Keratinocyte (primary cell): ENCODE results near the gene CCDC89. TPM values are rescaled to one million over a fixed set of nuclear protein-coding genes. Genes with fewer than 3 reads are reported as not detected.
"Not testable (repeated sequence)": the region's sequence is repeated elsewhere in the genome, so short reads cannot be mapped to it uniquely, and the experiment has no call there.

Experiments
- DNase-seq: peaks from one replicate; pipeline ENCODE4 v3.0.0-alpha.2; 2011; ENCODE audit warnings: low read depth, missing footprints, low spot score
- FAIRE-seq: peaks from 2 replicates; lab custom pipeline; 2011; peaks lifted over from hg19 to GRCh38; lab: Jason Lieb, UNC
- H2AFZ ChIP-seq: 2 replicates; pipeline ENCODE4 v1.6.0; 2012; ENCODE audit warnings: low read length, control low read depth, inconsistent platforms; ENCODE audit not compliant: control insufficient read depth
- H3K27ac ChIP-seq: 2 replicates; pipeline ENCODE4 v1.5.1; 2011; ENCODE audit warnings: low read length; ENCODE audit not compliant: control insufficient read depth, insufficient read depth
- H3K27me3 ChIP-seq: 3 replicates; pipeline ENCODE4 v1.6.0; 2011; ENCODE audit warnings: low read length; ENCODE audit not compliant: control insufficient read depth, insufficient read depth; ENCODE audit errors: extremely low read depth
- H3K36me3 ChIP-seq, 2 experiments: 2 replicates in 1 of 2; 3 replicates in 1 of 2; pipeline ENCODE4 v1.5.1; 2011; ENCODE audit warnings: low read length in 2 of 2, mild to moderate bottlenecking in 1 of 2; ENCODE audit not compliant: control insufficient read depth in 2 of 2, insufficient read depth in 2 of 2; ENCODE audit errors: extremely low read depth in 1 of 2
- H3K4me1 ChIP-seq: 3 replicates; pipeline ENCODE4 v1.5.1; 2011; ENCODE audit warnings: low read length; ENCODE audit not compliant: control insufficient read depth, insufficient read depth; ENCODE audit errors: extremely low read depth
- H3K4me2 ChIP-seq: 3 replicates; pipeline ENCODE4 v1.6.0; 2011; ENCODE audit warnings: low read depth, low read length; ENCODE audit not compliant: control insufficient read depth, insufficient read depth; ENCODE audit errors: extremely low read depth
- H3K4me3 ChIP-seq, 3 experiments: fragments of 200-600 bp in 1 of 3; sonication (generic) in 1 of 3; 2 replicates in 2 of 3; 3 replicates in 1 of 3; pipeline ENCODE4 v1.5.1; 2011 to 2016; ENCODE audit warnings: low read length in 3 of 3, mild to moderate bottlenecking in 3 of 3, control low read depth in 2 of 3, inconsistent platforms in 1 of 3, low read depth in 1 of 3, mixed read lengths in 1 of 3, mixed run types in 1 of 3, moderate library complexity in 1 of 3; ENCODE audit not compliant: control insufficient read depth in 2 of 3, insufficient read depth in 2 of 3; ENCODE audit errors: extremely low read depth in 1 of 3
- H3K79me2 ChIP-seq: 2 replicates; pipeline ENCODE4 v1.6.0; 2012; ENCODE audit warnings: low read length; ENCODE audit not compliant: control insufficient read depth, insufficient read depth
- H3K9ac ChIP-seq: 3 replicates; pipeline ENCODE4 v1.6.0; 2011; ENCODE audit warnings: low read length; ENCODE audit not compliant: control insufficient read depth, insufficient read depth; ENCODE audit errors: extremely low read depth
- H3K9me1 ChIP-seq: 3 replicates; pipeline ENCODE4 v1.6.0; 2011; ENCODE audit warnings: low read length; ENCODE audit not compliant: control insufficient read depth, insufficient read depth; ENCODE audit errors: extremely low read depth
- H3K9me3 ChIP-seq: 2 replicates; pipeline ENCODE4 v1.5.1; 2012; ENCODE audit warnings: low read depth, low read length; ENCODE audit not compliant: control insufficient read depth
- H4K20me1 ChIP-seq: 3 replicates; pipeline ENCODE4 v1.6.0; 2011; ENCODE audit warnings: low read length; ENCODE audit not compliant: control insufficient read depth, insufficient read depth; ENCODE audit errors: extremely low read depth
- EZH2 ChIP-seq: IDR thresholded peaks from one replicate; pipeline ENCODE4 v1.6.1; 2012; ENCODE audit warnings: inconsistent platforms, mild to moderate bottlenecking, low read length, moderate library complexity
- dilution Hi-C: fragments of 300-500 bp; cut with MboI; formaldehyde crosslinking; loops from one replicate; pipeline ENCODE4 v1.7.0; 2020; ENCODE audit warnings: low sequenced_read_pairs; ENCODE audit not compliant: extremely low pct_ligation_motif_present
- polyA plus RNA-seq, 5 experiments: library from polyadenylated mRNA; depleted of rRNA in 3 of 5; stranded (reverse) in 3 of 5; stranded (forward) in 1 of 5; unstranded in 1 of 5; fragments of >200 nt; gene quantifications; 1 replicate in 1 of 5; 2 replicates in 3 of 5; 3 replicates in 1 of 5; pipeline versions ENCODE4 v1.2.1 to v1.2.3, GENCODE V29; 2011 to 2012; ENCODE audit warnings: missing spikeins in 2 of 5, low read depth in 1 of 5, low replicate concordance in 1 of 5
- TF ChIP-seq, protein P1 (sequence below), 3 experiments: IDR thresholded peaks in 1 of 3; conservative IDR thresholded peaks in 1 of 3; optimal IDR thresholded peaks in 1 of 3; 2 replicates in 2 of 3; 3 replicates in 1 of 3; pipeline versions ENCODE3 to v1.5.1; 2011; ENCODE audit warnings: low read length in 3 of 3, mild to moderate bottlenecking in 3 of 3, moderate library complexity in 2 of 3, control low read depth in 1 of 3, inconsistent platforms in 1 of 3; ENCODE audit not compliant: insufficient read depth in 2 of 3; ENCODE audit errors: extremely low read depth in 1 of 3

CCDC89 gene
- polyA plus RNA-seq, 1 donor (not counting 4 experiments of a cell fraction or from before 2014, with no cell fraction given): 0.31 TPM

DNA sequence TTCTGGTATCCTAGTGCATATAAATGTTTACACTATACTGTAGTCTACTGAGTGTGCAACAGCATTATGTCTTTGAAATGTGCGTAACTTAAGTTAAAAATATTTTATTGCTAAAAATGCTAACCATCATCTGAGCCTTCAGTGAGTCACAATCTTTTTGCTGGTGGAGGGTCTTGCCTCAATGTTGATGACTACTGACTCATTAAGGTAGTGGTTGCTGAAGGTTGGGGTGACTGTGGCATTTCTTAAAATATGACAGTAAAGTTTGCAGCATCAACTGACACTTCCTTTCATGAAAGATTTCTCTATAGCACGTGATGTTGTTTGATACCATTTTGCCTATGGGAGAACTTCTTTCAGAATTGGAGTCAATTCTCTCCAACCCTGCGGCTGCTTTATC lies 12.6 kb downstream of the CCDC89 start:
- no peak for FAIRE-seq

DNA sequence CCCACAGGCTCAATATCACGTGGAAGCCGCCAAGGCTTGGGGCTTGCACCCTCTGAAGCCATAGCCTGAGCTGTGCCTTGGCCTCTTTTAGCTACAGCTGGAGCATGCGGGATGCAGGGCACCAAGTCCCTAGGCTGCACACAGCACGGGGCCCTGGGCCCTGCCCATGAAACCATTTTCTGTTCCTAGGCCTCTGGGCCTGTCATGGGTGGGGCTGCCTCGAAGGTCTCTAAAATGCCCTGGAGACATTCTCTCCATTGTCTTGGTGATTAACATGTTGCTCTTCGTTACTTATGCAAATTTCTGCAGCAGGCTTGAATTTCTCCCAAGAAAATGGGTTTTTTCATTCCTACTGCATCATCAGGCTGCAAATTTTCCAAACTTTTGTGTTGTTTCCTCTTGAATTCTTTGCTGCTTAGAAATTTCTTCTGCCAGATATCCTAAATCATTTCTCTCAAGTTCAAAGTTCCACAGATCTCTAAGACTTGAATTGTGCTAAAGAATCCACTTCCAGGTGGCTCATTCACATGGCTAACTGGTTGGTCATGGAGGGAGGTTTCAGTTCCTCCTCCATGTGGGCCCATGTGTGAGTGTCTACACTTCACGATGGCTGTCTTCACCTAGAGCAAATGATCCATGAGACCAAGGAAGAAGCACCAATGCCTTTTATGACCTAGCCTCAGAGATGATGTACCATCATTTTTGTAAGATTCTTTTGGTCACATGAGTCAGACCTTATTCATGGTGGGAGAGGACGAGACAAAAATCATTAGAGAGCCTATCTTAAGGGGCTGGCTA lies 13.7 kb downstream of the CCDC89 start:
- H4K20me1 ChIP-seq: no peaks in the 10 kb centered on the region
- DNase-seq: no peak
- TF ChIP-seq, protein P1, sequence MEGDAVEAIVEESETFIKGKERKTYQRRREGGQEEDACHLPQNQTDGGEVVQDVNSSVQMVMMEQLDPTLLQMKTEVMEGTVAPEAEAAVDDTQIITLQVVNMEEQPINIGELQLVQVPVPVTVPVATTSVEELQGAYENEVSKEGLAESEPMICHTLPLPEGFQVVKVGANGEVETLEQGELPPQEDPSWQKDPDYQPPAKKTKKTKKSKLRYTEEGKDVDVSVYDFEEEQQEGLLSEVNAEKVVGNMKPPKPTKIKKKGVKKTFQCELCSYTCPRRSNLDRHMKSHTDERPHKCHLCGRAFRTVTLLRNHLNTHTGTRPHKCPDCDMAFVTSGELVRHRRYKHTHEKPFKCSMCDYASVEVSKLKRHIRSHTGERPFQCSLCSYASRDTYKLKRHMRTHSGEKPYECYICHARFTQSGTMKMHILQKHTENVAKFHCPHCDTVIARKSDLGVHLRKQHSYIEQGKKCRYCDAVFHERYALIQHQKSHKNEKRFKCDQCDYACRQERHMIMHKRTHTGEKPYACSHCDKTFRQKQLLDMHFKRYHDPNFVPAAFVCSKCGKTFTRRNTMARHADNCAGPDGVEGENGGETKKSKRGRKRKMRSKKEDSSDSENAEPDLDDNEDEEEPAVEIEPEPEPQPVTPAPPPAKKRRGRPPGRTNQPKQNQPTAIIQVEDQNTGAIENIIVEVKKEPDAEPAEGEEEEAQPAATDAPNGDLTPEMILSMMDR (optimal IDR thresholded peaks at IDR 0.05 in 1 of 3, IDR thresholded peaks at IDR 0.05 in 1 of 3, conservative IDR thresholded peaks at IDR 0.05 in 1 of 3; ENCODE audit: extremely low read depth in 1 of 3, insufficient read depth in 2 of 3, low read length in 3 of 3): no peak
- TF ChIP-seq EZH2: no peak

More for the DNA sequence above, 12.6 kb downstream of the CCDC89 start:
- dilution Hi-C loops: no loop called here
- Histone ChIP-seq H3K36me3 (no peaks in the 10 kb centered on the region), H3K4me1 (no peaks in the 10 kb centered on the region), H3K27me3 (no peaks in the 10 kb centered on the region), H3K27ac (no peak overlapping the region), H2AFZ (no peak overlapping the region), H4K20me1 (no peaks in the 10 kb centered on the region), H3K79me2 (no peaks in the 10 kb centered on the region), H3K9me1 (no peaks in the 10 kb centered on the region), H3K4me3 (no peak overlapping the region), H3K9ac (no peak overlapping the region), H3K4me2 (no peak overlapping the region), H3K9me3 (no peaks in the 10 kb centered on the region)
- TF ChIP-seq, protein P1 (optimal IDR thresholded peaks at IDR 0.05 in 1 of 3, IDR thresholded peaks at IDR 0.05 in 1 of 3, conservative IDR thresholded peaks at IDR 0.05 in 1 of 3; ENCODE audit: extremely low read depth in 1 of 3, insufficient read depth in 2 of 3, low read length in 3 of 3): no peak
- TF ChIP-seq EZH2: no peak
- no peak for DNase-seq

DNA sequence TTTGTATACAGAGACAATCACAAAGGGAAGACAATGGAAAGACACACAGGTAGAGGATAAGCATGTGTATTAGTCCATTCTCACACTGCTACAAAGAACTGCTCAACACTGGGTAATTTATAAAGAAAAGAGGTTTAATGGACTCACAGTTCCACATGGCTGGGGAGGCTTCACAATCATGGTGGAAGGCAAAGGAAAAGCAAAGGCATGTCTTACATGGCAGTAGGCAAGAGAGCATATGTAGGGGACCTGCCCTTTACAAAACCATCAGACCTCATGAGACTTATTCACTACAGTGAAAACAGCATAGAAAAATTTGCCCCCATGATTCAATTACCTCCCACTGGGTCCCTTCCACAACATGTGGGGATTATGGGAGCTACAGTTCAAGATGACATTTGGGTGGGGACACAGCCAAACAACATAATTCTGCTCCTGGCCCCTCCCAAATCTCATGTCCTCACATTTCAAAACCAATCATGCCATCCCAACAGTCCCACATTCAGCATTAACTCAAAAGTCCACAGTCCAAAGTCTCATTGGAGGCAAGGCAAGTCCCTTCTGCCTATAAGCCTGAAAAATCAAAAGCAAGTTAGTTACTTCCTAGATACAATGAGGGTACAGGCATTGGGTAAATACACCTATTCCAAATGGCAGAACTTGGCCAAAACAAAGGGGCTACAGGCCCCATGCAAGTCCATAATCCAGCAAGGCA lies 14.9 kb downstream of the CCDC89 start:
- H3K4me3 ChIP-seq: not testable (repeated sequence)

More for the DNA sequence above, 13.7 kb downstream of the CCDC89 start:
- no peaks in the 10 kb centered on the region for H3K27me3 ChIP-seq
- no peak overlapping the region for H3K4me3 ChIP-seq
- H3K9me3 ChIP-seq: no peaks in the 10 kb centered on the region
- no peaks in the 10 kb centered on the region for H3K79me2 ChIP-seq
- H3K36me3 ChIP-seq: no peaks in the 10 kb centered on the region
- no peaks in the 10 kb centered on the region for H3K4me1 ChIP-seq
- no peak overlapping the region for H3K4me2 ChIP-seq
- H3K9me1 ChIP-seq: no peaks in the 10 kb centered on the region
- no peak overlapping the region for H2AFZ ChIP-seq
- dilution Hi-C loops: no loop called here
- no peak overlapping the region for H3K27ac ChIP-seq
- H3K9ac ChIP-seq: no peak overlapping the region
- no peak for FAIRE-seq

More for the DNA sequence above, 14.9 kb downstream of the CCDC89 start:
- H3K27ac ChIP-seq, H3K9ac ChIP-seq, dilution Hi-C loops, H2AFZ ChIP-seq, H3K9me1 ChIP-seq, H3K79me2 ChIP-seq, H3K4me1 ChIP-seq, H3K27me3 ChIP-seq, H4K20me1 ChIP-seq, DNase-seq, H3K36me3 ChIP-seq, H3K4me2 ChIP-seq, FAIRE-seq, H3K9me3 ChIP-seq: not testable (repeated sequence)
